ENCODE results near the gene ARHGAP26. TPM values are rescaled to one million over a fixed set of nuclear protein-coding genes. Genes with fewer than 3 reads are reported as not detected.

Gene ARHGAP26
- total RNA-seq, 1 donor from 2014 or later: 8.6 TPM

GRCh38 chr5:142911775-142912174, 141.6 kb downstream of the ARHGAP26 start:
- no peaks in the 10 kb centered on the region for H3K27me3 ChIP-seq (ENCODE audit: control insufficient read depth, insufficient read depth, low read length)

GRCh38 chr5:142913728-142914338, 143.7 kb downstream of the ARHGAP26 start:
- no peak for TF ChIP-seq CTCF (IDR thresholded peaks at IDR 0.05; ENCODE audit: insufficient read depth, low read length, poor library complexity, severe bottlenecking)
- Histone ChIP-seq H3K4me3 (ENCODE audit: low read depth, low read length) (no peak overlapping the region), H3K27me3 (ENCODE audit: control insufficient read depth, insufficient read depth, low read length) (no peaks in the 10 kb centered on the region), H3K36me3 (ENCODE audit: control insufficient read depth, insufficient read depth, low read length) (no peaks in the 10 kb centered on the region)
- no peak for DNase-seq (ENCODE audit: low read depth)

More at GRCh38 chr5:142911775-142912174, 141.6 kb downstream of the ARHGAP26 start:
- no peak for TF ChIP-seq CTCF (IDR thresholded peaks at IDR 0.05; ENCODE audit: insufficient read depth, low read length, poor library complexity, severe bottlenecking)
- DNase-seq (ENCODE audit: low read depth): no peak
- no peaks in the 10 kb centered on the region for H3K36me3 ChIP-seq (ENCODE audit: control insufficient read depth, insufficient read depth, low read length)
- H3K4me3 ChIP-seq (ENCODE audit: low read depth, low read length): no peak overlapping the region

- H3K27me3 ChIP-seq (ENCODE audit: control insufficient read depth, insufficient read depth, low read length): no peaks in the 10 kb centered on the region
- H3K36me3 ChIP-seq (ENCODE audit: control insufficient read depth, insufficient read depth, low read length): peaks cover 1% of the 10 kb centered on the region
- no peak for DNase-seq (ENCODE audit: low read depth)
- TF ChIP-seq CTCF (IDR thresholded peaks at IDR 0.05; ENCODE audit: insufficient read depth, low read length, poor library complexity, severe bottlenecking): no peak
- H3K4me3 ChIP-seq (ENCODE audit: low read depth, low read length): no peak overlapping the region
Measured at GRCh38 chr5:142915038-142915437, 144.9 kb downstream of the ARHGAP26 start.

GRCh38 chr5:142915813-142916424, 145.7 kb downstream of the ARHGAP26 start:
- Histone ChIP-seq H3K4me3 (ENCODE audit: low read depth, low read length) (no peak overlapping the region), H3K27me3 (ENCODE audit: control insufficient read depth, insufficient read depth, low read length) (no peaks in the 10 kb centered on the region), H3K36me3 (ENCODE audit: control insufficient read depth, insufficient read depth, low read length) (peaks cover 1% of the 10 kb centered on the region)
- peak; percentile 87 for TF ChIP-seq CTCF (IDR thresholded peaks at IDR 0.05; ENCODE audit: insufficient read depth, low read length, poor library complexity, severe bottlenecking)
- no peak for DNase-seq (ENCODE audit: low read depth)

GRCh38 chr5:142918959-142919635, 148.9 kb downstream of the ARHGAP26 start:
- DNase-seq (ENCODE audit: low read depth): no peak

More at GRCh38 chr5:142918959-142919635, 148.9 kb downstream of the ARHGAP26 start:
- H3K36me3 ChIP-seq (ENCODE audit: control insufficient read depth, insufficient read depth, low read length): peaks cover 1% of the 10 kb centered on the region
- no peak overlapping the region for H3K4me3 ChIP-seq (ENCODE audit: low read depth, low read length)
- H3K27me3 ChIP-seq (ENCODE audit: control insufficient read depth, insufficient read depth, low read length): no peaks in the 10 kb centered on the region
- no peak for TF ChIP-seq CTCF (IDR thresholded peaks at IDR 0.05; ENCODE audit: insufficient read depth, low read length, poor library complexity, severe bottlenecking)
